Measurements from ENCODE around the gene KIF12. TPM values are rescaled to one million over a fixed set of nuclear protein-coding genes. Genes with fewer than 3 reads are reported as not detected.

Gene KIF12
- total and polyA plus RNA-seq, 2 donors (not counting 1 experiment from before 2014, with no cell fraction given), result not detected

GRCh38 chr9:114055894-114056293 is 43.2 kb downstream of the KIF12 start:
- Histone ChIP-seq H3K79me2 (ENCODE audit: control insufficient read depth, insufficient read depth, low read length) (no peaks in the 10 kb centered on the region), H3K4me2 (replicated peaks; ENCODE audit: low read depth, low read length, poor library complexity, severe bottlenecking) (no peak overlapping the region), H3K4me3 (ENCODE audit: control extremely low read depth in 1 of 5, extremely low read depth in 1 of 5, insufficient read depth in 1 of 5, low read depth in 2 of 5, low read length in 4 of 5) (no peak overlapping the region), H3K9ac (ENCODE audit: low read length) (no peak overlapping the region), H3K27me3 (replicated peaks in 1 of 4; ENCODE audit: control extremely low read depth in 1 of 4, control insufficient read depth in 3 of 4, insufficient read depth in 4 of 4, low read length in 3 of 4) (no peaks in the 10 kb centered on the region), H2AFZ (ENCODE audit: insufficient read depth, low read depth, low read length, poor library complexity, severe bottlenecking) (no peak overlapping the region), H4K20me1 (ENCODE audit: control insufficient read depth, insufficient read depth, low read length, poor library complexity, severe bottlenecking) (no peaks in the 10 kb centered on the region), H3K9me3 (ENCODE audit: control extremely low read depth in 1 of 3, control insufficient read depth in 2 of 3, insufficient read depth in 1 of 3, low read length in 2 of 3) (no peaks in the 10 kb centered on the region), H3K36me3 (replicated peaks in 1 of 2; ENCODE audit: control extremely low read depth in 1 of 2, control insufficient read depth in 1 of 2, extremely low read depth in 1 of 2, insufficient read depth in 2 of 2, low read length in 1 of 2) (no peaks in the 10 kb centered on the region), H3K27ac (ENCODE audit: low read length in 2 of 2) (no peak overlapping the region), H3K4me1 (ENCODE audit: control insufficient read depth in 2 of 2, insufficient read depth in 2 of 2, low read length in 2 of 2) (no peaks in the 10 kb centered on the region)
- intact Hi-C loops (cut with micrococcal nuclease), result no loop called here
- ChIA-PET POLR2A (no interaction called here), CTCF (interaction anchor here (0.6 kb wide), 1 partner anchor 873 kb away, joined by 3 read pairs; no protein-coding TSS in a partner anchor)
- no peak for ATAC-seq (ENCODE audit: low read depth)
- TF ChIP-seq CTCF (IDR thresholded peaks at IDR 0.05) (no peak), EZH2 (IDR thresholded peaks at IDR 0.05; ENCODE audit: borderline replicate concordance, insufficient read depth, low read depth, low read length, poor library complexity, severe bottlenecking) (no peak)
- Mint-ChIP-seq H3K4me1 (peaks cover 5% of the 10 kb centered on the region), H3K27me3 (peaks cover 4% of the 10 kb centered on the region), H3K4me3 (no peak overlapping the region), H3K27ac (no peak overlapping the region), H3K9me3 (ENCODE audit: insufficient read depth) (no peaks in the 10 kb centered on the region)
- DNase-seq, result no peak
- no CpG with 5 or more reads among the region's 7 CpGs for WGBS (ENCODE audit: insufficient coverage)

GRCh38 chr9:114055061-114055460 is 44.0 kb downstream of the KIF12 start:
- intact Hi-C loops (cut with micrococcal nuclease), result no loop called here
- Histone ChIP-seq H4K20me1 (ENCODE audit: control insufficient read depth, insufficient read depth, low read length, poor library complexity, severe bottlenecking) (no peaks in the 10 kb centered on the region), H3K79me2 (ENCODE audit: control insufficient read depth, insufficient read depth, low read length) (no peaks in the 10 kb centered on the region), H3K9me3 (ENCODE audit: control extremely low read depth in 1 of 3, control insufficient read depth in 2 of 3, insufficient read depth in 1 of 3, low read length in 2 of 3) (no peaks in the 10 kb centered on the region), H3K4me3 (ENCODE audit: control extremely low read depth in 1 of 5, extremely low read depth in 1 of 5, insufficient read depth in 1 of 5, low read depth in 2 of 5, low read length in 4 of 5) (no peak overlapping the region), H3K4me2 (replicated peaks; ENCODE audit: low read depth, low read length, poor library complexity, severe bottlenecking) (no peak overlapping the region), H2AFZ (ENCODE audit: insufficient read depth, low read depth, low read length, poor library complexity, severe bottlenecking) (no peak overlapping the region), H3K36me3 (replicated peaks in 1 of 2; ENCODE audit: control extremely low read depth in 1 of 2, control insufficient read depth in 1 of 2, extremely low read depth in 1 of 2, insufficient read depth in 2 of 2, low read length in 1 of 2) (no peaks in the 10 kb centered on the region), H3K27ac (ENCODE audit: low read length in 2 of 2) (no peak overlapping the region), H3K9ac (ENCODE audit: low read length) (no peak overlapping the region), H3K4me1 (ENCODE audit: control insufficient read depth in 2 of 2, insufficient read depth in 2 of 2, low read length in 2 of 2) (no peaks in the 10 kb centered on the region), H3K27me3 (replicated peaks in 1 of 4; ENCODE audit: control extremely low read depth in 1 of 4, control insufficient read depth in 3 of 4, insufficient read depth in 4 of 4, low read length in 3 of 4) (no peaks in the 10 kb centered on the region)
- 96% methylated on average over 18 of the region's 18 CpGs for WGBS (ENCODE audit: insufficient coverage)
- DNase-seq, result no peak
- no peak overlapping the region for H3K4me3 Mint-ChIP-seq
- ChIA-PET CTCF (no interaction called here), POLR2A (no interaction called here)
- H3K27me3 Mint-ChIP-seq, result peaks cover 4% of the 10 kb centered on the region
- H3K9me3 Mint-ChIP-seq (ENCODE audit: insufficient read depth), result no peaks in the 10 kb centered on the region
- no peak for ATAC-seq (ENCODE audit: low read depth)
- peaks cover 5% of the 10 kb centered on the region for H3K4me1 Mint-ChIP-seq
- TF ChIP-seq EZH2 (IDR thresholded peaks at IDR 0.05; ENCODE audit: borderline replicate concordance, insufficient read depth, low read depth, low read length, poor library complexity, severe bottlenecking) (no peak), CTCF (IDR thresholded peaks at IDR 0.05) (no peak)
- no peak overlapping the region for H3K27ac Mint-ChIP-seq
